B cell (primary cell): ENCODE measurements around the gene SLC10A6.

ENCODE experiments used
- EZH2 ChIP-seq: IDR thresholded peaks from 2 replicates; pipeline ENCODE4 v1.6.1; 2012; ENCODE audit warnings: borderline replicate concordance, low read depth, mild to moderate bottlenecking, moderate library complexity, low read length; ENCODE audit not compliant: insufficient read depth, poor library complexity, severe bottlenecking
- TF ChIP-seq, protein P1 (sequence below): fragments of 200-600 bp; IDR thresholded peaks from one replicate; pipeline ENCODE4 v1.8.0; 2022; ENCODE audit warnings: antibody characterized with exemption, mild to moderate bottlenecking

DNA sequence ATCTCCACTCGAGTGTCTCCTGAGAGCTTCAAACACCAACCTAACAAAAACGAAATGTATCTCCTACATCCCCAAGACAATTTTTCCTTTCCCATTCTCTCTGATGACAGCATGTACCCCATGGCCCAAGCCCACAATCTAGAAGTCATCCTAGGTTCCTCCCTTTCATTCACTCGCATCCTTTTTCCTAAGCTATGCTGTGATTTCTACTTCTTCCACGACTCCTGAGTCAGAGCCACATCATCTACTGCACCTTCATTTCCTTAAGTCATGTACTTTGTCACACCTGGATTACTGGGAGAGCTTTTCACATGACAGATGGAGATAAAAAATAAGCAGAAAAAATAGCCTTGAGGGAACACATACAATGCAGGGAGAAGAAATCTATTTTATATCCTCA, 23.0 kb upstream of the SLC10A6 start:
- TF ChIP-seq, protein P1, sequence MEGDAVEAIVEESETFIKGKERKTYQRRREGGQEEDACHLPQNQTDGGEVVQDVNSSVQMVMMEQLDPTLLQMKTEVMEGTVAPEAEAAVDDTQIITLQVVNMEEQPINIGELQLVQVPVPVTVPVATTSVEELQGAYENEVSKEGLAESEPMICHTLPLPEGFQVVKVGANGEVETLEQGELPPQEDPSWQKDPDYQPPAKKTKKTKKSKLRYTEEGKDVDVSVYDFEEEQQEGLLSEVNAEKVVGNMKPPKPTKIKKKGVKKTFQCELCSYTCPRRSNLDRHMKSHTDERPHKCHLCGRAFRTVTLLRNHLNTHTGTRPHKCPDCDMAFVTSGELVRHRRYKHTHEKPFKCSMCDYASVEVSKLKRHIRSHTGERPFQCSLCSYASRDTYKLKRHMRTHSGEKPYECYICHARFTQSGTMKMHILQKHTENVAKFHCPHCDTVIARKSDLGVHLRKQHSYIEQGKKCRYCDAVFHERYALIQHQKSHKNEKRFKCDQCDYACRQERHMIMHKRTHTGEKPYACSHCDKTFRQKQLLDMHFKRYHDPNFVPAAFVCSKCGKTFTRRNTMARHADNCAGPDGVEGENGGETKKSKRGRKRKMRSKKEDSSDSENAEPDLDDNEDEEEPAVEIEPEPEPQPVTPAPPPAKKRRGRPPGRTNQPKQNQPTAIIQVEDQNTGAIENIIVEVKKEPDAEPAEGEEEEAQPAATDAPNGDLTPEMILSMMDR: no peak
- TF ChIP-seq EZH2: no peak
